GM21526 (cell line): ENCODE results near the gene CCNI.
A peak's percentile ranks its signal among the peaks of the same experiment; 100 is the strongest.

ENCODE experiments used
- ATAC-seq: cut with Tn5 transposase; IDR thresholded peaks from one replicate; pipeline ENCODE4 v1.9.1; 2021; ENCODE audit warnings: moderate library complexity; ENCODE audit not compliant: unreplicated experiment, low FRiP score

CCNI gene

GRCh38 chr4:77009511-77010115 is 66.2 kb downstream of the CCNI start:
- no peak for ATAC-seq

GRCh38 chr4:77007358-77008230 is 68.2 kb downstream of the CCNI start:
- peak; percentile 73 for ATAC-seq

- ATAC-seq, result no peak
Observed at GRCh38 chr4:77006753-77007353, 68.9 kb downstream of the CCNI start.

GRCh38 chr4:77003400-77003799 is 72.4 kb downstream of the CCNI start:
- no peak for ATAC-seq

GRCh38 chr4:77002321-77003107 is 73.3 kb downstream of the CCNI start:
- ATAC-seq, result no peak

GRCh38 chr4:77001907-77002306 is 73.9 kb downstream of the CCNI start:
- ATAC-seq, result no peak

- no peak for ATAC-seq
Observed at GRCh38 chr4:76998251-76998901, 77.4 kb downstream of the CCNI start.

GRCh38 chr4:76997532-76997931 is 78.3 kb downstream of the CCNI start:
- no peak for ATAC-seq
